Measurements from ENCODE around the gene USP24. TPM values are rescaled to one million over a fixed set of nuclear protein-coding genes. Genes with fewer than 3 reads are reported as not detected.

Gene USP24
- total RNA-seq, 1 experiment from 2014 or later, result 35.3 TPM

GRCh38 chr1:55156608-55157007, 58.6 kb downstream of the USP24 start:
- no CpG with 5 or more reads among the region's 3 CpGs for WGBS (ENCODE audit: extremely low coverage, insufficient read length, low lambda C conversion rate)
- Histone ChIP-seq H3K27me3 (ENCODE audit: insufficient read depth, low read length) (no peaks in the 10 kb centered on the region), H3K9ac (ENCODE audit: extremely low read depth, insufficient read length, low read length) (no peak overlapping the region)

More at GRCh38 chr1:55156608-55157007, 58.6 kb downstream of the USP24 start:
- no peaks in the 10 kb centered on the region; a peak in 1 of 5 replicates for H3K9me3 Mint-ChIP-seq
- no peaks in the 10 kb centered on the region for H3K4me1 Mint-ChIP-seq
- H4K8ac ChIP-seq (replicated peaks; ENCODE audit: insufficient read length, low read depth, low read length), result no peak overlapping the region
- no peak overlapping the region for H3K27ac ChIP-seq (ENCODE audit: insufficient read length, low read depth, low read length)
- H3K23ac ChIP-seq (ENCODE audit: insufficient read length, low read depth, low read length), result no peak overlapping the region
- no peak overlapping the region for H3K27ac Mint-ChIP-seq
- H2BK20ac ChIP-seq (ENCODE audit: low read depth, low read length, poor library complexity, severe bottlenecking), result no peak overlapping the region
- H3K23me2 ChIP-seq (ENCODE audit: insufficient read length, low read depth, low read length, poor library complexity, severe bottlenecking), result no peaks in the 10 kb centered on the region
- H3T11ph ChIP-seq (ENCODE audit: low read length), result no peak overlapping the region
- H3K36me3 Mint-ChIP-seq (ENCODE audit: insufficient read depth in 1 of 3, low read depth in 3 of 3), result peaks cover 16 to 53% (median 37%) of the 10 kb centered on the region in 3 experiments; a peak in 6 of 7 replicates
- H2BK120ac ChIP-seq (ENCODE audit: low read depth, low read length, poor library complexity, severe bottlenecking), result no peak overlapping the region
- H4K91ac ChIP-seq (ENCODE audit: insufficient read length, low read depth, low read length), result no peak overlapping the region
- no peak overlapping the region for H3K14ac ChIP-seq (ENCODE audit: insufficient read depth, low read length)
- H3K27me3 Mint-ChIP-seq (ENCODE audit: low read depth), result no peaks in the 10 kb centered on the region
- DNase-seq, result no peak
- H4K5ac ChIP-seq (ENCODE audit: insufficient read length, low read depth, low read length), result no peak overlapping the region
- H3K79me1 ChIP-seq (ENCODE audit: insufficient read depth, low read depth, low read length, poor library complexity, severe bottlenecking), result no peaks in the 10 kb centered on the region
- H2AK5ac ChIP-seq (ENCODE audit: insufficient read length, low read length), result no peak overlapping the region
- no peak overlapping the region for H3K4me2 ChIP-seq (ENCODE audit: insufficient read depth, insufficient read length, low read length)
- H2BK12ac ChIP-seq (ENCODE audit: insufficient read length, low read depth, low read length), result no peak overlapping the region
- H2BK5ac ChIP-seq (ENCODE audit: insufficient read length, low read length), result no peak overlapping the region
- H4K20me1 ChIP-seq (ENCODE audit: control insufficient read depth, insufficient read depth, insufficient read length), result no peaks in the 10 kb centered on the region
- TF ChIP-seq CTCF (conservative IDR thresholded peaks at IDR 0.05), result no peak
- H3K9me3 ChIP-seq (ENCODE audit: control insufficient read depth, low read depth, low read length), result no peaks in the 10 kb centered on the region
- no peak overlapping the region for H3K18ac ChIP-seq (ENCODE audit: insufficient read length, low read depth, low read length)
- no peak overlapping the region for H2BK15ac ChIP-seq (ENCODE audit: low read depth, low read length)
- no peaks in the 10 kb centered on the region for H3K4me1 ChIP-seq (ENCODE audit: insufficient read depth, low read length)
- no peaks in the 10 kb centered on the region for H3K79me2 ChIP-seq (ENCODE audit: insufficient read depth, low read length)
- no peak overlapping the region for H3K4ac ChIP-seq (ENCODE audit: low read depth, low read length)
- no peak overlapping the region for H3K4me3 Mint-ChIP-seq
- H2AFZ ChIP-seq (ENCODE audit: low read length), result no peak overlapping the region
- H3K56ac ChIP-seq (ENCODE audit: insufficient read length, low read depth, low read length), result no peak overlapping the region

Data from H9 (cell line).